SH-SY5Y (cell line): ENCODE data around the gene GCKR.

Source experiments
- GATA2 ChIP-seq: IDR thresholded peaks from 2 replicates; pipeline ENCODE4 v1.6.1; 2011; ENCODE audit warnings: mild to moderate bottlenecking, low read depth, low read length
- GATA3 ChIP-seq: IDR thresholded peaks from 2 replicates; pipeline ENCODE4 v1.6.1; 2011; ENCODE audit warnings: low read depth, mild to moderate bottlenecking, low read length, moderate library complexity

GCKR gene

GRCh38 chr2:27544143-27544821 lies 47.6 kb downstream of the GCKR start:
- TF ChIP-seq GATA2, result no peak
- TF ChIP-seq GATA3, result no peak

DNA sequence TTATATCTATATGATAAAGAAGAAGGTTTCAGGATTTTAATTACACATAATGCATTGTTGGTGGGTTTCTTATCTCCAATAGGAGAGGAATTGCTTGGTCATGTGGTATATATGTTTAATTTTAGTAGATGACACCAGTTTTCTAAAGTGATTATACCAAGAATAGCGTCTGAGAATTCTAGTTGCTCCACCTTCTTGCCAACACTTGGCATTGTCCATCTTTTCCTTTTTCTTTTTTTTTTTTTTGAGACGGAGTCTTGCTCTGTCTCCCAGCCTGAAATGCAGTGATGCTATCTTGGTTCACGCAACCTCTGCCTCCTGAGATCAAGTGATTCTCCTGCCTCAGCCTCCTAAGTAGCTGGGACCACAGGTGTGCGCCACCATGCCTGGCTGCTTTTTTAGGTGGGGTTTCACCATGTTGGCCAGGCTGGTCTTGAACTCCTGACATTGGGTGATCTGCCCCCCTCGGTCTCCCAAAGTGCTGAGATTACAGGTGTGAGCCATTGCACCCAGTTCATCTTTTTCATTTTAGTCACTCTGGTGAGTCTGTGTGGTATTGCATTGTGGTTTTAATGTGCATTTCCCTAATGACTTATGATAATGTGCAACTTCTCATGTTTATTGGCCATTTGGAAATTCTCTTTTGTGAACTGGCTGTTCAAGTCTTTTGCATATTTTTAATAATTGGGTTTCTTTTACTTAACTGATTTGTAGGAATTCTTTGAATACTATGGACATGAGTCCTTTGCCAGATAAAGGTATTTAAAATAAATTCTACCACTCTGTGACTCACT lies 48.9 kb downstream of the GCKR start:
- TF ChIP-seq GATA3 (no peak), GATA2 (no peak)

GRCh38 chr2:27549303-27549702 lies 52.7 kb downstream of the GCKR start:
- TF ChIP-seq GATA3 (no peak), GATA2 (no peak)

GRCh38 chr2:27551514-27551913 lies 54.9 kb downstream of the GCKR start:
- no peak for TF ChIP-seq GATA3
- no peak for TF ChIP-seq GATA2

- no peak for TF ChIP-seq GATA3
- no peak for TF ChIP-seq GATA2
These were observed 56.3 kb downstream of the GCKR start for GRCh38 chr2:27552941-27553340.

DNA sequence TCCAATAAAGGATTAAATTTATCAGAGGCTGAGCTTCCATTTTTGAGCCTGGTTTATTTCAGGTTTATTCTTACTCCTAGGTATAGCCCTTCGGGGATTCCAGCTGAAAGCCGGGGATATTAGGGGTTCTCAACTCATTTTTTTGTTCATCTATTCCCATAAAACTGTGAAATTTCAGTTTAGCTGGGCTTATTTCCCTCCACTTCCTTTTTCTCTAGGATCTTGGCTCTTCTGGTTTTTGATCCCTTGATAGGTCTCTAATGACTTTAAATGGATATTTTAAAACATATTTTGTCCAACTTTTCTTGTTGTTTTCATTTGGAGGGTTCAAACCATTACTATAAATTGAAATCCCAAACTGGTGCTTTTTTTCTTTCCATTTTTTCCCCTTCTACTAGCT lies 62.6 kb downstream of the GCKR start:
- TF ChIP-seq GATA3, result no peak

- TF ChIP-seq GATA2, result no peak
- no peak for TF ChIP-seq GATA3
These were observed 64.4 kb downstream of the GCKR start for GRCh38 chr2:27561060-27561459.

GRCh38 chr2:27566628-27567027 lies 70.0 kb downstream of the GCKR start:
- no peak for TF ChIP-seq GATA2
- no peak for TF ChIP-seq GATA3

- TF ChIP-seq GATA2 (no peak), GATA3 (no peak)
These were observed 72.8 kb downstream of the GCKR start for GRCh38 chr2:27569398-27569797.

DNA sequence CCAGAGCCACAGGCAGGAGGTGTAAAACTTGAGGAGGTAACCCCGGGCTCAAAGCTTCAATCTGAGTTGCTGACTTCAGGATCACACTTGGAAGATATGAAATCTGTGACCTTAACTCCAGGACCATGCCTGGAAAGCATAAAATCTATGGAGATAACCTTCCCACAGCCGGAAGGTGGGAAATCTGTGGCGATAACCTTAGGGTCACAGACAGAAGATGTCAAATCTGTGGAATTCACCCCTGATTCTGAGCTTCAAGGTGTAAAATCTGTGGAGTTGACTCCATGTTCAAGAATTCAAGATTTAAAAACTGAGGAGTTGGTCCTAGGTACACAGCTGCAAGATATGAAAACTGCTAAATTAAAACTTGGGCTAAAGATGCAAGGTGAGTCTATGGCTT lies 74.6 kb downstream of the GCKR start:
- TF ChIP-seq GATA2 (no peak), GATA3 (no peak)

DNA sequence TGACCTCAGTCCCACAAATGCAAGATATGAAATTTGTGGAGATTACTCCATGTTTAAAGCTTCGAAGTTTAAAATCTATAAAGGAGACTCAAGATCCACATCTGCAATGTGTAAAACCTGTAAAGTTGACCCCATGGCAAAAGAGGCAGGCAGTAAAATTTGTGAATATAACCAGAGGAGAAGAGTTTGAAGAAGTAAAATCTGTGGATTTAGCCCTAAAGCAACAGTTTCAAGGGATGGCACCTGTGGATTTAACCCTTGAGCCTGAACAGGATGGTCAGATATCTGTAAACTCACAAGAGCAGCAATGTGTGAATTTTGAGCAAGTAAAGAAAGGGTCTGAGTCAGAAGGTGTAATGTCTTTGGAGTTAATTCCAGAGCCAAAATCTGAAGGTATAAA lies 75.0 kb downstream of the GCKR start:
- TF ChIP-seq GATA2 (no peak), GATA3 (no peak)

DNA sequence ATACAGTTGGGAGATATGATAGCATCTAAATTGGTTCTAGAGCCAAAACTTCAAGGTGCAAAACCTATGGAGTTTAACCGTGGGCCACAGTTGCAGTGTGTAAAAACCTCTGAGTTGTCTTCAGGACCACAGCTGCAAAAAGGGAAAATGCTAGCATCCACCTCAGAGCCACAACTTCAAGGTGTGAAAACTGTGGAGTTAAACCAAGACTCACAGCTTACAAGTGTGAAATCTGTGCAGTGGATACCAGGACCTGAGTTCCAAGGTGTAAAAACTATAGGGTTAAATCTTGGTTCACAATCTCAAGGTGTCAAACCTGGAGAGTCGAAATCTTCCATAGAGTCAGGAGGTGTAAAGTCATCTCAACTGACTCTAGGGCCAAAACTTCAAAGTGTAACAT lies 75.8 kb downstream of the GCKR start:
- no peak for TF ChIP-seq GATA3
- no peak for TF ChIP-seq GATA2

DNA sequence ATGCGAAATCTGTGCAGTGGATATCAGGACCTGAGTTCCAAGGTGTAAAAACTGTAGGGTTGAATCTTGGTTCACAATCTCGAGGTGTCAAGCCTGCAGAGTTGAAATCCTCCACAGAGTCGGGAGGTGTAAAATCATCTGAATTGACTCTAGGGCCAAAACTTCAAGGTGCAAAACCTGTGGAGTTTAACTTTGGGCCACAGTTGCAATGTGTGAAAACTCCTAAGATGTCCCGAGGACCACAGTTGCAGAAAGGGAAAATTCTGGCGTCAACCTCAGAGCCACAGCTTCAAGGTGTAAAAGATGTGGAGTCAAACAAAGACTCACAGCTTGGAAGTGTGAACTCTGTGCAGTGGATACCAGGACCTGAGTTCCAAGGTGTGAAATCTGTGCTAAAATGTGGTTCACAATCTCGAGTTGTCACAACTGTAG lies 76.4 kb downstream of the GCKR start:
- TF ChIP-seq GATA3, result no peak
- TF ChIP-seq GATA2, result no peak
